HG03095 (cell line): ENCODE data around the gene CCDC158.
"Not testable (repeated sequence)": the region's sequence is repeated elsewhere in the genome, so short reads cannot be mapped to it uniquely, and the experiment has no call there.

Source experiments
- ATAC-seq: cut with Tn5 transposase; IDR thresholded peaks from one replicate; pipeline ENCODE4 v1.9.1; 2021; ENCODE audit warnings: moderate library complexity; ENCODE audit not compliant: unreplicated experiment

CCDC158 gene

DNA sequence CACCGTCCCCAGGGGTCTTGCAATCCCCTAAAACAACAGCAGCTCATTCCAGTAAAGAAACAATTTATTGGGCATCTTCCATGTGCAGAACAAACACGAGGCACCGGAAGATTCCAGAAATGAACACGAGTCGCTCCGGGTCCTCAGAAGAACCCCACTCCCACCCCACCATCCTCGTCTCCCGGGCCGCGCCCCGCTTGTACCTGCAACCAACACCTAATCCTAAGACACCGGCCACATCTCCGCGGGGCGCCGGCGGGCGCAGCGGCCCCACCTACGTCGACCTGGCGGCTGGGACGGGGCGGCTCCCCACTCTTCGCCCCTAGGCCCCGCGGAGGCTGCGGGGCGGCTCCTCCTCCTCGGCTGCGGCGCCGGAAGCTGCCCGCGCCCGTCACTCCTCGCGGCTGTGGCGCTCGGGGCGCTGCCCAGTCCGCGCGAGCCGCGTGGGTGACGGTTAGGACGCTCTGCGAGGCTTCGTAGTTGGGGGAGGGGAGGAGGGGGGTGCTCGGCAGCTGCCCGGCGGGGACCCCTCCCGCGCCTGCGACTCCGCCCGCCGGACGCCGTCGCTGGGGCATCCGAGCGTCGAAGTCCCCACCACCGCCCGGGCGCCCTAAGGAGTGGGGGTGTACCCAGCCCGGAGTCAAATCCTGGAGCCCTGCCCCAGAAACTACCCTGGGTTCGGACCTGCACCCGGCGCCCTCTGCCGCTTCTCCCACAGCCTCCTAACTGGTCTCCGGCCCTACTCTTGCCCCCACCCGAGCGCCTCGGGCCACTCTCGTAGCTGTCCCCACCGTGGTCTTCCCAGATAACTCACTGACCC, at the start of gene CCDC158:
Gene CCDC158 (minus strand): TSS at position 380 of the 820 bp plus-strand sequence. CDS start 17,934 bp downstream, outside the sequence.
- ATAC-seq, result no peak

DNA sequence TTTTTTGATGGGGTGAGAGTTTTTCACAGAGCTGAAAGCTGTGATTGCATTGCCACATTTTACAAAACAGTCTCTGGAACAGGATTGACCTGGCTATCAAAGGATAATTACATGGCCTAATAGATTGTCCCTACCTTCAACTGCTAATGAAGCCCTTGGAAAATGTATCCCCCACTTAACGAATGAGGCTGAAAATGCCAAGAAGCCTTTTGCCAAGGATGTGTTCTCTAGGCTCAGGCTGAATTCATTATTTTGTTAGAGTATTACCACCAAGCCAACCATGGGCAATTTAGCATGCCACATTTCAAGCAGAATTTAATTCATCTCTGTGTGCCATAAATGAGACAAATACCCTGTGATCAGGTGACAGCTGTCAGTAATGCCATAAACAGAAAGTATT, 49.6 kb upstream of the CCDC158 start:
- ATAC-seq, result no peak

DNA sequence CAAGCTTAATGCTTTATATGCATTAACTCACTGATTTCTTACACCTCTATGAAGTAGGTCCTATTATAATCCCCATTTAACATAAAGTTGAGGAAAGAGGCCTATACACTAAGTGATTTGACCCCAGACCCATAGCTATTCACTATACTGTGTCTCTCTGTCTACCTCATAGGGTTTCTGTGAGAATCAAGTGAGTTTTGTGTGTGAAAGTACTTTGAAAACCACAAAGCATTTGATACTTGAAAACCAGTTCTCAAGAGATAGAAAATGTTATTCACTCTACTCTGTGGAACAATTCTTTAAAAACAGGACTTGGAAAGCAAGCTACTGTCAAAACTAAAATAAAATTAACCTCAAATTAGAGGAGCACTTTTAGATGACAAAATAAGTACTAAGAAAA, 49.1 kb upstream of the CCDC158 start:
- ATAC-seq, result no peak

DNA sequence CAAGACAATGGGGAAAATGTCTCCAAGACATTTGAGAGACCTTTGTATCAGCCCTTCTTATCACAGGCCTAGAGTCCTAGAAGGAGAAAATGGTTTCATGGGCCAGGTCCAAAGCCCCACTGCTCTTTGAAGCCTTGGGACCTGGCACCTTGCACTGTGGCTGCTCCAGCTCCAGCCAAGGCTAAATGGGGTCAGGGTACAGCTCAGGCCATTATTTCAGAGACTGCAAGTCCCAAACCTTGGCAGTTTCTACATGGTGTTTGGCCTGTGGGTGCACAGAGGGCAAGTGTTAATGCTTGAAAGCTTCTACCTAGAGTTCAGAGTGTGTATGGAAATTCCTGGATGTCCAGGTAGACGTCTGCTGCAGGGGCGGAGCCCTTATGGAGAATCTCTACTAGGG, 42.6 kb upstream of the CCDC158 start:
- no peak for ATAC-seq

DNA sequence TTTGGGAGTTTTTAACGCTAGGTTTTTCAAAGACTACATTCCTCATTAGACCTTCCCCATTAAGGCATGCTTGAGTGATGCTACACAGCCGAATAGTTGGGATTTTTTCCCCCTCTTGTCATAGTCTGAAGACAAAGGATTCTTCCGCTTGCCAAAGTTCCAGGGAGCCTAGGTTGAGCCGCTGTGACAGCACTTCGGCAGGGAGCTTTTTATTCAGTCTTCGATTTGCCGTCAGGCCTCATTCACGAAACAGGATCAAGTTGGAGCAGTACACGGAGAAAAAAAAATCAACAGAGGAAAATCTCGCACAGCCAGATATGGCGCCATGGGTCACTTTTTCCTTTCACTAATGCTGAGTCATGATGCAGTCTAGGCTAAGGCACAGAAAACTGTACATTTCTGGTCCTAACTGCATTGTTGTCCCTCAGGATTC, 38.4 kb upstream of the CCDC158 start:
- no peak for ATAC-seq

DNA sequence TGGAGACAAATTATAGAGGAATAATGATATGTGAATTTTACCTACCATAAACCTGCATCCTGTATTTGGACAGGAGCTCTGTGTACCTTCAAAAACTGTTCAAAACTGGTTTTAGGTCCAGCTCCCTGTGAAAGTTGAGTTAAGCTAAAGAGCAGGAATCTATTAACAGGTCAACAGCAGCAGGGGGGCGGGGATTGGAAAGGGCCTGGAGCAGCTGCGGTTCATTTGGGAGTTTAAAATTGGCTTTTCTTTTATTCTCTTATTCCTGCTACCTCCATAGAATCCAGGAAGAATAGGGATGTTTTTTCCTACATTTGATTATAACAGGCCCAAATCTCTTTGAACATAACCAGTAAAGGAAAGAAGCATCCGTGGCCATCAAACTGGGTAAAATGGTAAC, 37.9 kb upstream of the CCDC158 start:
- no peak for ATAC-seq

DNA sequence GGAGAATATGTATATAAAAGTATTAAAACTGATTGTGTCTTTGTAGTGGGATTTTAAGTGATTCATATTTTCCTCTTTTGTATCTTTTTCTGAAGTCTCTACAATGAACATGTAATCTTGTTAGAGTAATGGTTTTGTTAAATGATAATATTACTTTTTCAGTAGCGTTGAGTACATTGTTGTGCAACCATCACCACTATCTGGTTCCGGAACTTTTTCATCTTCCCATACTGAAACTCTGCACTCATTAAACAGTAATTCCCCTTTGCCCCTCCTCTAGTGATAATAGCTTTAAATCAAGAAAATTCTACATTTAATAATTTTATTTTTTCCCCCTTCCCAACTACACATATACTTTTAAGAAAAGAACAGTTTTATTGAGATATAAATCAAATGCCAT, 37.4 kb upstream of the CCDC158 start:
- no peak for ATAC-seq

DNA sequence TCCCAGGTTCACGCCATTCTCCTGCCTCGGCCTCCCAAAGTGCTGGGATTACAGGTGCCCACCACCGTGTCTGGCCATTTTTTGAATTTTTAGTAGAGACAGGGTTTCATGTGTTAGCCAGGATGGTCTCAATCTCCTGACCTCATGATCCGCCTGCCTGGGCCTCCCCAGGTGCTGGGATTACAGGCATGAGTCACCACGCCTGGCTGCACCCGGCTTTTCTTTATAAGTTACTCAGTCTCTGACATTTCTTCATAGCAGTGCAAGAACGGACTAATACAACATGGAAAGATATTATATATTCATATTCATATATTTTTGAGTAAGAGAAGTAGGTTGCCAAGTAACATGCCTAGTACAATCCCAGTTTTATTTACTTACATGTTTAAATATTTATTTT, 36.9 kb upstream of the CCDC158 start:
- ATAC-seq, result no peak

DNA sequence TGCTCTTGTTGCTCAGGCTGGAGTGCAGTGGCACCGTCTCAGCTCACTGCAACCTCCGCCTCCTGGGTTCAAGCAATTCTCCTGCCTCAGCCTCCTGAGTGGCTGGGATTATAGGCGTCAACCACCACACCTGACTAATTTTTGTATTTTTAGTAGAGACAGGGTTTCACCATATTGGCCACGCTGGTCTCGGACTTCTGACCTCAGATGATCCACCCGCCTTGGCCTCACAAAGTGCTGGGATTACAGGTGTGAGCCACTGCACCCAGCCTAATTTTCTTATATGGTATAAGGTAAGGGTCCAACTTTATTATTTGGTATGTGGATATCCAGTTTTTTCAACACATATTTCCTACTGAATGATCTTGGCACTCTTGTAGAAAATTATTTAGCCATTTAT, 33.1 kb upstream of the CCDC158 start:
- not testable (repeated sequence) for ATAC-seq

DNA sequence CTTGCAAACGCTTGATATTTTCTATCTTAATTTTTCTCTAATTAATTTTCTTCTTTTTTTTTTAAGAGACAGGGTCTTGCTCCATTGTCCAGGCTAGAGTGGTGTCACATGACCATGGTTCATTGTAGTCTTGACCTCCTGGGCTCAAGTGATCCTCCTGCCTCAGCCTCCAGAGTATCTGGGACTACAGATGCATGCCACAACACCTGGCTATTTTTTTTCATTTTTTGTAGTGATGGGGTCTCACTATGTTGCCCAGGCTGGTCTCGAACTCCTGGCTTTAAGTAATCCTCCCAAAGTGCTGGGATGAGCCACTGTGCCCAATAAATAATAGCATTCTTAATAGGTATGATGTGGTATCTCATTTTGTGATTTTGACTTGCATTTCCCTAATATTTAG, 32.3 kb upstream of the CCDC158 start:
- no peak for ATAC-seq

DNA sequence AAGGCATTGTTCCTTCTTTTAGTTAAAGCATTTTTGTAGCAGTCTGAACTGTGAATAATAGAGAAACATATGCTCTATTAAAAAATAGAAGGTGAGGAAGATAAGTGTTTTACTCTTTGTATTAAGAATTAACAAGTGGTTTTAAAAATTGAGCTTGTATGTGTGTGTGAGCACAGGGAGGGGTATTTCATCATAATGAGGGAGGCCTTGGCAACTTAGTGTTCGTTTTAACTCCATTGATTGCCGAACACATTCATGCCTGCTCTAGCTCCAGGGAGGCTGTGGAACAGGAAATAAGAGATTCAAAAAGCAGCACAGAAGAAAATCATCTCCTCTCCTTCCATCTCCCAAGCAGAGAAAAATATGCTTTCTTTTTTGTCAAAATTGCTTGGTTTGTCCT, 28.9 kb upstream of the CCDC158 start:
- ATAC-seq, result no peak

DNA sequence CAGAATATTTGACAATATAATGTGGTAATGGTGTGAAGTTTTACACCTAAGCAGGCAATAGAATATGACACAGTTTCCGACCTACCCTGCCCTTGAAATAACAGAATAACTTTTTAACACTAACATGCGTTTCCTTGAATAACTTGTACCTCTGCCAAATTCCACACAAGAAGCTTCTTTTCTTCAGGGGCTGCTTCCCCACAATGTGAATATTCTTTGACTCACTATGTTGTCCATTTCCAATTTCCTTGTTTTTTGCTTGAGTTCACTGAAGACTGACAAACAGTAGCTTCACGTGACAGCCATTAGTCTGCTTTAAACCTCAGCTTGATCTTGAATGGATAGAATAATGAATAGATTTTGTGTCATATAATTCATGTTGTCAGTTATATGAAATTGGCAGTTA, 28.4 kb upstream of the CCDC158 start:
- no peak for ATAC-seq

DNA sequence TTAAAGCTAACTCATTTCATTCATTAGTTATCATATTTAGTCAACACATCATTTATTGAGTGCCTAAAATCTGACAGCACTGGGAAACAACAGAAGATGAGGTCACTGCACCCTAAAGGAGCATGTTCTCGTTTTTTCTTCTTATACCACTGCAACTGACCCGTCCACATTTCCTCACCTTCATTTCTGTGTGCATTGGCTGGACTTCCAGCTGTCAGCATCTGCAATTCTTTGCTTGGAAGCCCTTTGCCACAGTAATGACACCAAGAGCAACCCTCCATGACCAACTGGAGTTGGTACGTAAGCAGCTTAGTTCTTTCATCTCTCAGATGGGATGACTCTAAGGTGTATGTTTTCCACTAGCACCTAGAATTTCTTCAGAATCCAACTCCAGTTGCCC, 27.3 kb upstream of the CCDC158 start:
- no peak for ATAC-seq

DNA sequence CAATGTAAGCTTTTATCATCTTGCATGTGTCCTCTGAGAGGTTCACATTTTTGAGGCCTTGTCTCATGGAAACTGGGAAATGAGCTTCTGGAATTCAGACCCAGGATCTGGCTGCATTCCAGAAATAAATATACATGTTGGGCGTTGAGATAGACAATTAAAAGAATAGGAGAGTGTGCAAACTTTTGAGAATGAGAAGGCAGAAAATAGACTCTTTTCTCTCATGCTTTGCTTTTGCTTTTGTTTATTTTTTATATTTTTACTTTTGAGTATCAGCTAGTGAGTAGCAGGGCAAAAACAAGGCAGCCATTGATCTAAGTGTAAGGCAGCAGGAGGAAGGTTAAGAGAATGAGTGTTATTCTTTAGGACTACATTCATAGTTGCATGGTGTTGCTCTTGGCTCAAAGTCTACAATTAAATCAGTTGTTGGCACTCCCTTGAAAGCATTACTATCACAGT, 26.5 kb upstream of the CCDC158 start:
- ATAC-seq, result no peak

DNA sequence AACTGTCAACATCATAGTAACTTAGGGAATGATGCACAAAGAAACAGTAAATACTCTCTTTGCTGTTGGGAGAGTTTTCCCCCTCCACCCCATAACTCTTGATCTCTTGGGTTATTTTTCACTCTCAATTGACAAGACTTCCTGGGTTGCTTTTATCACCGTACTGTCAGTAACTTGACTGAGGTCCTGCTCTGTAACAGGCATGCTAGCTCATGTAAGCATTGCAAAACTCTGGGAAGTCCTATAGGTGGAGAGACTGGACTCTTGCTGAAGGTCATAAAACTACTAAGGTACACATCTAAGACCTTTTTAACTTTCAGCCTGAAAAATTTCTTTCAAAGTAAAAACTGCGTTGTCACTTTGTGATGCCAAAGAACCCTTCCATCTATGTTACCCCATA, 25.0 kb upstream of the CCDC158 start:
- ATAC-seq, result no peak

DNA sequence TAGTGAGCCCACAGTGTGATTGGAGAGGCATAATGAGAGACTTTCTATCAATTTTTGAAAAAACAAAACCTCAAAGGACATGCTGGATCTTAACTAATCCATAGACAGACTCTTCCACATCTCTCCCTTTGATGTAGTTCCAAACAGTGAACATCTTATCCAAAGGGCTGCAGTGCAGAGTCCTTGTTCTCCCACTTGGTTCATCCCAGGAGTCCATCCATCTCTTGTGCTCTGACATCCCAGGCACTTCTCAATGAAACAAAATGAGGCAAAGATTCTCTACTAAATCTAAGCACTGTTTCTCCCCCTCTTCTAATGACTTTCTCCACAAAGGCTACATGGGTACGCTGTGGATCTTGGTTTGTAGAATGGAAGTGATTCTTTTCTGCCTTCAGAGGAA, 22.4 kb upstream of the CCDC158 start:
- ATAC-seq, result no peak

DNA sequence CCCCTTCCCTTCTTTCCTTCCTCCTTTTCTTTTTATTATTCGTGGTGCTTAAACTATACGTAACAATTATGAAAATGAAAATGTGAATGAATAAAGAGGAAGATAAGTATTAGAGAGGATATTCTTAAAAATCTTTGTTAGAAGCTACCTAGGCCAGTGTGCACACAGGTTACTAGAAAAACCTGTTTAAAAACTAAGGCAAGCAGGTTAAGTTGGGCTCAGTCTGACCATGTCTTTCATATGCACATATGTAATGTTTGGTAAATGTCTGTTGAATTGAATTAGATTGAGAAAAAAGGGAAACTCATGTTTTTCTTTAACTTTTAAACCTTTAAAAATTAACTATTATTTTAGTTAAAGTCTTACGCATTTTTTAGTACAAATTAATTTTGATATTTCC, 21.9 kb upstream of the CCDC158 start:
- no peak for ATAC-seq

DNA sequence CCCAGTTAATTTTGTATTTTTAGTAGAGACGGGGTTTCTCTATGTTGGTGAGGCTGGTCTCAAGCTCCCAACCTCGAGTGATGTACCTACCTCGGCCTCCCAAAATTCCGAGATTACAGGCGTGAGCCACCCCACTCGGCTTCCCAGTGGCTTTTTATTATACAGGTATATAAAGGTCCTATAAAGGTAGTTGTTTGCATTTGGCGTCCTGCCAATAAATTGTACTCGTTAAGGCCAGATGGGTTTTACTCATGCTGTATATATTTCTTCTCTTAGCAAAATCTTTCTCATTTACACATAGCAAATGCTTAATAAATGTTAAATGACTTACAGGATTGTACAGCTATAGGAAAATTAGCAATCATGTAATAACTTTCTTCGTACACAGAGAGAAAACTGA, 20.9 kb upstream of the CCDC158 start:
- no peak for ATAC-seq

DNA sequence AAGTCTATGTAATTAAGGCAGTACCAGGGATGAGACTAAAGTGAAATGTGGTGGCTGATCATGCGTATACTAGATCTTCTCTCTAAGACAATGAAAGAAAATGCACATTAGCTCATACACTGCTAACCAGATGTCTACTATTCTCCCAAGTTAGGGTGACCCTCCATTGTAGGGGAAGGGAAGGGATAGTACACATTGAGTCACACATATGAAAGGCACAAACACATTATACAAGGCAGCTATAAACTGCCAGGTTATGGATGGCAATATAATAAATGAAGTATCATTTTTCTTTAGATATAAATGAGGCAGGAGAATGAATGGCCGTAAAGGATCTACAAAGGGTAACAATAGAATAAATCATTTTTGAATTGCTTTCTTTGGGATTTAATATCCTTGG, 18.6 kb upstream of the CCDC158 start:
- ATAC-seq, result no peak

DNA sequence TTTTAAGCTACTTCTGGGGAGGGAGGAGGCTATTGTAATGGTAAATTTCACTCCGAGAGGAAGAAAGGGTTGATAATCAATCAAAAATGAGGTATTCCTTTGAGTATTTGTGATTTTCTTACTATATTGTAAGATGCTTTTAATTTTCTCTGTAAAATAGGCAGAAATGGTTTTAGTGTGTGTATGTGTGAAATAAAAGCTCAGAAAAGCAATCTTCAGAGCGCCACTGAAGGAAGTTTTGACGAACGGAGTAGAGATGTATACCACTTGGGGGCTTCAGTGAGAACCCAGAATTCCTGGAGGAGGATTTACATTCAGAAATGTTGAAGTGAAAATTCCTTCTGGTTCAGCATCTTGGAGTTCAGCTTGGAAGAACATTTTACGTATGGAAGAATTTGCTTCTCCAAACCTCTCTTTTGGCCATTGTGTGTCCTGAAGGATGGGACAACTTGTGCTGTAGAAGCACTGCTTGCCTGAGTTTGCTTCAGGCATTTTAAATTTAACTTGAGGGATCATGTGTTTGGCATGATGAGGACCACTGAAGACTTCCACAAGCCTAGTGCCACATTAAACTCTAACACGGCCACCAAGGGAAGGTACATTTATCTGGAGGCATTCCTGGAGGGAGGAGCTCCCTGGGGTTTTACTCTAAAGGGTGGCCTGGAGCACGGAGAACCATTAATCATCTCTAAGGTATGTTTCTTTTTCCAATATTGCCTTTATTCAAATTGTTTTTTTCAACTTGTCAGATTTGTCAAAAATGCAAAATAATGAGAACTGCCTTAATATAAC, 14.8 kb upstream of the CCDC158 start:
- ATAC-seq, result no peak

DNA sequence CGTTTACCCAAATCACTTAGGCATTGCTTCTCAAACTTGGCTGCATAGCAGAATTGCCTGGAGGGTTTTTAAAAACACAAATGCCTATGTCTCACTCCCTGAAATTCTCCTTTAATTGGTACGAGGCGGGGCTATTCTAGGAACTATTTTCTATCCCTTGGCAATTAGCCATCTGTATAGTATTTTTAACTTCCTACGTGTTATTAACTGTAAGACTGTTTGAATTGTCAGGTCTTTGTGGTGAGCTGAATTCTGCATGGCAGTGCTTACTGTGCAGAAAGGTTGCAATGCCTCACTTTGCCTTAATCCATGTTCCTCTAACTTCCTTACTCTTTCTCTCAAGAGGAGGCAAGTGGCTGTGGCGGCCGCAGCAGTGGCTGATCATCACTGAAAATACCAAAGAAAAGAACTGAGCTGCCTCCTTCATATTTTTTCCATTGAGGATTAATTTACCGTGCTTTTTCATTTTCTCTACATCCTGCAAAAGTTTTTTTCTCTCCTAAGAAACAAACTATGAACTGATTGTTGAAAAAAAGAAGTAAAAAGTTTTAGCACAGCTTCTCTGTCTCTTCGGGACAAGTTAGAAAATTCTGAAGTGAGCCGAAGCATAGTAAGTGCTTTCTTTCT, 14.1 kb upstream of the CCDC158 start, which contains the start of gene SHROOM3:
Gene SHROOM3 (plus strand): TSS at position 329 of the 627 bp plus-strand sequence. CDS start 824 bp downstream, outside the sequence.
- ATAC-seq, result no peak
